GM19468 (cell line): ENCODE measurements around the gene TRIM65.
"Not testable (repeated sequence)": the region's sequence is repeated elsewhere in the genome, so short reads cannot be mapped to it uniquely, and the experiment has no call there.

ENCODE experiments used
- ATAC-seq: cut with Tn5 transposase; IDR thresholded peaks from one replicate; pipeline ENCODE4 v1.9.1; 2021; ENCODE audit warnings: mild to moderate bottlenecking, moderate library complexity, moderate number of reproducible peaks; ENCODE audit not compliant: unreplicated experiment; ENCODE audit errors: extremely low read depth

TRIM65 gene

GRCh38 chr17:75898065-75898464 is 1.3 kb upstream of the TRIM65 start:
- ATAC-seq: no peak

GRCh38 chr17:75897160-75898019 is 639 bp upstream of the TRIM65 start:
- ATAC-seq: no peak

- no peak for ATAC-seq
Observed at GRCh38 chr17:75895370-75896155, 1.2 kb downstream of the TRIM65 start.

- ATAC-seq: no peak
Observed at GRCh38 chr17:75894049-75894733, 2.6 kb downstream of the TRIM65 start.

GRCh38 chr17:75893305-75894048 is 3.3 kb downstream of the TRIM65 start:
- no peak for ATAC-seq

- no peak for ATAC-seq
Observed at GRCh38 chr17:75892556-75893224, 4.1 kb downstream of the TRIM65 start.

GRCh38 chr17:75891605-75892555 is 4.9 kb downstream of the TRIM65 start:
- no peak for ATAC-seq

GRCh38 chr17:75891022-75891604 is 5.6 kb downstream of the TRIM65 start:
- ATAC-seq: no peak

- ATAC-seq: no peak
Observed at GRCh38 chr17:75889454-75889853, 7.3 kb downstream of the TRIM65 start.

- no peak for ATAC-seq
Observed at GRCh38 chr17:75888484-75888883, 8.3 kb downstream of the TRIM65 start.

- not testable (repeated sequence) for ATAC-seq
Observed at GRCh38 chr17:75885860-75886259, 10.9 kb downstream of the TRIM65 start.

GRCh38 chr17:75885431-75885830 is 11.3 kb downstream of the TRIM65 start:
- ATAC-seq: no peak

GRCh38 chr17:75881678-75882454 is 14.9 kb downstream of the TRIM65 start:
- ATAC-seq: no peak

- ATAC-seq: no peak
Observed at GRCh38 chr17:75880266-75880665, 16.5 kb downstream of the TRIM65 start.

- ATAC-seq: no peak
Observed at GRCh38 chr17:75878174-75878998, 18.4 kb downstream of the TRIM65 start, which contains the start of gene TRIM47. TSS of gene TRIM47 (minus strand) at chr17:75878581. CDS start at chr17:75878548, 33 bp downstream.

GRCh38 chr17:75877752-75878173 is 19.0 kb downstream of the TRIM65 start:
- ATAC-seq: no peak
